ENCODE data around the gene VSTM4. TPM values are rescaled to one million over a fixed set of nuclear protein-coding genes. Genes with fewer than 3 reads are reported as not detected.

VSTM4 gene
- total and polyA plus RNA-seq, 2 experiments from 2014 or later, result 9.0 to 10.2 TPM

GRCh38 chr10:49152663-49153062, 37.3 kb upstream of the VSTM4 start:
- no peak for TF ChIP-seq EZH2 (IDR thresholded peaks at IDR 0.05; ENCODE audit: borderline replicate concordance)
- no peak for TF ChIP-seq EZH2phosphoT487 (IDR thresholded peaks at IDR 0.05; ENCODE audit: low read depth, severe bottlenecking, unreplicated experiment)
- no peak for TF ChIP-seq CTCF (IDR thresholded peaks at IDR 0.05; ENCODE audit: poor library complexity)

GRCh38 chr10:49152037-49152436, 36.7 kb upstream of the VSTM4 start:
- H3K4me3 ChIP-seq, result no peak overlapping the region
- WGBS (ENCODE audit: low lambda C conversion rate, missing lambda C conversion rate), result 82% methylated on average over 4 of the region's 4 CpGs

More at GRCh38 chr10:49152663-49153062, 37.3 kb upstream of the VSTM4 start:
- H2AFZ ChIP-seq, result no peak overlapping the region
- H3K4me2 ChIP-seq, result no peak overlapping the region
- no peaks in the 10 kb centered on the region for H3K36me3 ChIP-seq (replicated peaks; ENCODE audit: insufficient read depth, low read depth)
- WGBS (ENCODE audit: low lambda C conversion rate, missing lambda C conversion rate), result 92% methylated on average over 4 of the region's 4 CpGs
- H3K4me1 ChIP-seq (ENCODE audit: insufficient read depth), result no peaks in the 10 kb centered on the region
- H4K20me1 ChIP-seq (ENCODE audit: insufficient read depth, poor library complexity, severe bottlenecking), result no peaks in the 10 kb centered on the region
- no peak overlapping the region for H3K4me3 ChIP-seq
- no peak overlapping the region for H3K27ac ChIP-seq
- no peaks in the 10 kb centered on the region for H3K79me2 ChIP-seq
- H3K9me2 ChIP-seq (replicated peaks; ENCODE audit: insufficient read depth), result no peaks in the 10 kb centered on the region
- no peak for DNase-seq (ENCODE audit: low spot score)
- peaks cover 18% of the 10 kb centered on the region for H3K27me3 ChIP-seq
- H3K9me3 ChIP-seq (ENCODE audit: low read depth), result no peaks in the 10 kb centered on the region

GRCh38 chr10:49151481-49151880, 36.2 kb upstream of the VSTM4 start:
- 44% methylated on average over 1 of the region's 1 CpG for WGBS (ENCODE audit: low lambda C conversion rate, missing lambda C conversion rate)
- TF ChIP-seq EZH2phosphoT487 (IDR thresholded peaks at IDR 0.05; ENCODE audit: low read depth, severe bottlenecking, unreplicated experiment), result no peak
- no peak for TF ChIP-seq EZH2 (IDR thresholded peaks at IDR 0.05; ENCODE audit: borderline replicate concordance)
- no peak for TF ChIP-seq CTCF (IDR thresholded peaks at IDR 0.05; ENCODE audit: poor library complexity)
- DNase-seq (ENCODE audit: low spot score), result no peak
- Histone ChIP-seq H3K4me3 (no peak overlapping the region), H3K9me3 (ENCODE audit: low read depth) (no peaks in the 10 kb centered on the region), H3K79me2 (no peaks in the 10 kb centered on the region), H4K20me1 (ENCODE audit: insufficient read depth, poor library complexity, severe bottlenecking) (no peaks in the 10 kb centered on the region), H2AFZ (no peak overlapping the region), H3K27ac (no peak overlapping the region), H3K9me2 (replicated peaks; ENCODE audit: insufficient read depth) (no peaks in the 10 kb centered on the region), H3K4me1 (ENCODE audit: insufficient read depth) (no peaks in the 10 kb centered on the region), H3K4me2 (no peak overlapping the region), H3K27me3 (peaks cover 6% of the 10 kb centered on the region), H3K36me3 (replicated peaks; ENCODE audit: insufficient read depth, low read depth) (no peaks in the 10 kb centered on the region)

More at GRCh38 chr10:49152037-49152436, 36.7 kb upstream of the VSTM4 start:
- peaks cover 12% of the 10 kb centered on the region for H3K27me3 ChIP-seq
- H3K9me3 ChIP-seq (ENCODE audit: low read depth), result no peaks in the 10 kb centered on the region
- no peak overlapping the region for H3K27ac ChIP-seq
- H4K20me1 ChIP-seq (ENCODE audit: insufficient read depth, poor library complexity, severe bottlenecking), result no peaks in the 10 kb centered on the region
- H3K4me1 ChIP-seq (ENCODE audit: insufficient read depth), result no peaks in the 10 kb centered on the region
- no peak for DNase-seq (ENCODE audit: low spot score)
- H3K36me3 ChIP-seq (replicated peaks; ENCODE audit: insufficient read depth, low read depth), result no peaks in the 10 kb centered on the region
- TF ChIP-seq CTCF (IDR thresholded peaks at IDR 0.05; ENCODE audit: poor library complexity) (no peak), EZH2phosphoT487 (IDR thresholded peaks at IDR 0.05; ENCODE audit: low read depth, severe bottlenecking, unreplicated experiment) (no peak), EZH2 (IDR thresholded peaks at IDR 0.05; ENCODE audit: borderline replicate concordance) (no peak)
- no peaks in the 10 kb centered on the region for H3K79me2 ChIP-seq
- no peaks in the 10 kb centered on the region for H3K9me2 ChIP-seq (replicated peaks; ENCODE audit: insufficient read depth)
- H3K4me2 ChIP-seq, result no peak overlapping the region
- H2AFZ ChIP-seq, result no peak overlapping the region

GRCh38 chr10:49151025-49151445, 35.7 kb upstream of the VSTM4 start:
- H3K9me3 ChIP-seq (ENCODE audit: low read depth), result no peaks in the 10 kb centered on the region
- DNase-seq (ENCODE audit: low spot score), result no peak
- H3K27me3 ChIP-seq, result peaks cover 4% of the 10 kb centered on the region
- H3K27ac ChIP-seq, result no peak overlapping the region
- no peaks in the 10 kb centered on the region for H3K9me2 ChIP-seq (replicated peaks; ENCODE audit: insufficient read depth)
- no peak overlapping the region for H3K4me2 ChIP-seq
- H2AFZ ChIP-seq, result no peak overlapping the region
- 35% methylated on average over 2 of the region's 2 CpGs for WGBS (ENCODE audit: low lambda C conversion rate, missing lambda C conversion rate)
- no peaks in the 10 kb centered on the region for H3K4me1 ChIP-seq (ENCODE audit: insufficient read depth)
- no peaks in the 10 kb centered on the region for H4K20me1 ChIP-seq (ENCODE audit: insufficient read depth, poor library complexity, severe bottlenecking)
- TF ChIP-seq CTCF (IDR thresholded peaks at IDR 0.05; ENCODE audit: poor library complexity) (no peak), EZH2 (IDR thresholded peaks at IDR 0.05; ENCODE audit: borderline replicate concordance) (no peak), EZH2phosphoT487 (IDR thresholded peaks at IDR 0.05; ENCODE audit: low read depth, severe bottlenecking, unreplicated experiment) (no peak)
- no peaks in the 10 kb centered on the region for H3K36me3 ChIP-seq (replicated peaks; ENCODE audit: insufficient read depth, low read depth)
- no peak overlapping the region for H3K4me3 ChIP-seq
- H3K79me2 ChIP-seq, result no peaks in the 10 kb centered on the region

All from hepatocyte (in vitro differentiated cells).